HG02970 (cell line): Measurements from ENCODE around the gene FMO2.

Source experiments
- ATAC-seq: cut with Tn5 transposase; IDR thresholded peaks from one replicate; pipeline ENCODE4 v1.9.1; 2021; ENCODE audit warnings: mild to moderate bottlenecking, moderate library complexity, moderate number of reproducible peaks; ENCODE audit not compliant: unreplicated experiment, low FRiP score

The FMO2 gene, protein sequence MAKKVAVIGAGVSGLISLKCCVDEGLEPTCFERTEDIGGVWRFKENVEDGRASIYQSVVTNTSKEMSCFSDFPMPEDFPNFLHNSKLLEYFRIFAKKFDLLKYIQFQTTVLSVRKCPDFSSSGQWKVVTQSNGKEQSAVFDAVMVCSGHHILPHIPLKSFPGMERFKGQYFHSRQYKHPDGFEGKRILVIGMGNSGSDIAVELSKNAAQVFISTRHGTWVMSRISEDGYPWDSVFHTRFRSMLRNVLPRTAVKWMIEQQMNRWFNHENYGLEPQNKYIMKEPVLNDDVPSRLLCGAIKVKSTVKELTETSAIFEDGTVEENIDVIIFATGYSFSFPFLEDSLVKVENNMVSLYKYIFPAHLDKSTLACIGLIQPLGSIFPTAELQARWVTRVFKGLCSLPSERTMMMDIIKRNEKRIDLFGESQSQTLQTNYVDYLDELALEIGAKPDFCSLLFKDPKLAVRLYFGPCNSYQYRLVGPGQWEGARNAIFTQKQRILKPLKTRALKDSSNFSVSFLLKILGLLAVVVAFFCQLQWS

GRCh38 chr1:171185091-171185490 lies at the start of gene FMO2:
Gene FMO2, plus strand, starts transcription at chr1:171185300. Its CDS starts 414 bp downstream, at chr1:171185714.
- no peak for ATAC-seq

DNA sequence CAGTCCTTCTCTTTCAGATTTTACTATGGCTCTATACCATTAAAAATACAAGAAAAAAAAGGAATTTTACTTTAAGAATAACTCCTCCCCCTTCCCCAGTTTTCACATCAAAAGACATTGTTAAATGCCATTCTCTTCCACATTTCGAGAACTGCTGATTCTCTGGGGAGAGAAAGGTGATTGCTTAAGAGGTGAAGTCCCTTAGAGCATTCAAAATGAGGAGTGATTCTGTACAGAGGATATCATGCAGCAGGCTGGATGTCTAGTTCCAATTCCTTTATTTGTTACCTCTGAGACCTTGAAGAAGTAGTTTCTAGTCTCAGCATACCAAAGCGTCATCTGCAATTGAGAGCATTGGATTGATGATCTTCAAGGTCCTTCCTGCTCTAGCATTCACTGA lies 47.5 kb upstream of the FMO2 start:
- no peak for ATAC-seq

GRCh38 chr1:171138980-171139379 lies 46.1 kb upstream of the FMO2 start:
- ATAC-seq = no peak

- ATAC-seq = no peak
These were observed 45.2 kb upstream of the FMO2 start for GRCh38 chr1:171139890-171140289.

DNA sequence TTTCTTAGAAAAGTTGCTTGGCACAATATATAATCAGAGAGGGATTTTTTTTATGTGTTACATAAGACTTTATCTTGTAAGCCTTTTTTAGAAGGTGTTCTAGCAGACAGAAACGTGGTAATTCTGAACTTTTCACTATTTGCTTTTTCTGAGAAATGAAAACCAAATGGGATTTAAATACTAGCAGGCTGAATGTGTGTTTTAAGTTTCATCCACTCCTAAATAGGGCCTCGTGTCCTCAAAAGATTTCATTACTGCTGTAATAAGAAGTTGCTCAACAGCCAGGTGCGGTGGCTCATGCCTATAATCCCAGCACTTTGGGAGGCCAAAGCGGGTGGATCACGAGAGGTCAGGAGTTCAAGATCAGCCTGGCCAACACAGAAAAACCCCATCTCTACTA lies 44.7 kb upstream of the FMO2 start:
- ATAC-seq = no peak

DNA sequence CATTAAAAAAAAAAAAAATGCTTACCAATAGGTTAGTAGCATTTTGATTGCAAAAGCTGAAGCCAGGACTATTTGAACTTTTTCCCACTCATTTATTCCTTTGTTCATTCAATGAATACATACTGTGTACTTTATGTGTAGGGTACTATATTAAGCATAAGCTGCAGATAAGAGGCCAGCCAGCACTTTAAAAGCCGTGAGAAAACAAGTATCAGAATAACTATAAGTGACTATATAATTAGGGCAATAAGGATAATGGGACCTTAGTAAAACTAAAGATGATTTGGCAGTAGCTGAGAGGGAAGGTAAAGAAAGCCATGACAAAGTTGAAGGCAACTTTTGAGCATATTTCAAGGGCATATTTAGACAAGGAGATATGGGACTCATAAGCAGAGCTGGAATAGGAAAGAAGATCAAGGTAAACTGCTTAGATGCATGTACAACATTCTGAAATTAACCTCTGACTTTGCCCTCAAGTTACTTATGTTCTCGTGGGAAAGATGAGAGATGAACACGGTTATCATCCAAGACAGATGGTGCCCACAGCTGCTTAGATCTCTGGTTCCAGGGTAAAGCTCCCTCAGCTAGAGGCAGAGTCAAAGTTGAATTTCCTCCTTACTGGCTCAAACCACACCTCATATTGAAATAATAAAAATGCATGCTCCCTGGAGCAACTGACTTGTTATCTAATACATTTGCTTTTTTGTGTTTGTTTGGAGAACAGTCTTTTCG lies 44.0 kb upstream of the FMO2 start:
- ATAC-seq = no peak

GRCh38 chr1:171141688-171142415 lies 43.2 kb upstream of the FMO2 start:
- ATAC-seq = no peak

DNA sequence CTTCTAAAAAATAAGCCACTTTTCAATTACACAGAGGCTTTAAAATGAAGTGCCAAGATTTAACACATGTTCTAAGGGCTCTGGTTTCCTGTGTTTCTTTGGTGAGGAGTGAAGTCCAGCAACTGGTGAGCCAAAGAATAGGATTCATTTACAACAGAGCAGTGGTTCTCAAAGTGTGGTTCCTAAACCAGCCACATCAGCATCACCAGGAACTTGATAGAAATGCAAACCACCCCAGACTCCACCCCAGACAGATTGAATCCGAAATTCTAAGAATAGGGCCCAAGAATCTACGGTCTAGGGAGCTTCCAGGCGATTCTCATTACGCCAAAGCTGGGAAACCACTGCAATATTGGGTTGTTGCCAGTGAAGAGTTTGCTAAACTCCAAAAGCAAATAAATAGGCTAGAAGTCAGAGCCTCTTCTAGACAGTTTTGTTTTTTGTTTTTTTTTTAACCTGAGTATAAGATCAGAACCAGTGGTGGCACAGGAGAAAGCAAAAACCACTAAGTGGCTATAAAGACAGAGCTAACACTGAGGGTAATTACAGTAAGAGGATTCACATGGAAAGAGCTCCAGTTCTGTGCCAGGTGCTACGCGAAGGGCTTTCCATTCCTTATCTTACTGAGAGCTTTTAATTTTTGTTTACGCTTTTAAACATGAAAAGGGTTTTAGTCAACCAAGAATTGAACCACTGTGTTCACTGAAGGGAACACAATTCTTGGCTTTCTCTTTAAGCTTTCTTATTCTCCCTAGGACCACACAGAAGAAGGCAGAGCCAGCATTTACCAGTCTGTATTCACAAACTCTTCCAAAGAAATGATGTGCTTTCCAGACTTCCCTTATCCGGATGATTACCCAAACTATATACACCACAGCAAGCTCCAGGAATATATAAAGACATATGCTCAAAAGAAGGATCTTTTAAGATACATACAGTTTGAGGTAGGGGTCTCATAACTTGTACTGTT lies 42.4 kb upstream of the FMO2 start:
- no peak for ATAC-seq

- no peak for ATAC-seq
These were observed 34.9 kb upstream of the FMO2 start for GRCh38 chr1:171150156-171150555.

DNA sequence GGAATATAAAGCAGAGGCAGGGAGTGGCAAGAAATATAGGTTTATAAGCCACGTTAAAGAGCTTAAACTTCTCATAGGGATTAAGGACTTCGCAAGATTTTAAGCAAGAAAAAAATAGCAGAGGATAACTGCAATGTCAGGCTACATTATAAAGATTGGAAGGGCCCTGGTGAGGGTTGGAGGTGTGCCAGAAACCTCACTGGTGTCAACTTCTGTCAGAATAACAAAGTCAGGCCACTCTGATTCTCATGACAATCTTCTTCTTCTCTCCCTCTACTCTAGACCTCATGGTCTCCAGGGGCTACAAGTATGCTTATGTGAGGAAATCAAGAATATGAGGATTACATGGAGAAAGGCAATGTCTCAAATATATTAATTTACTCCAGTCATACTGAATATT lies 32.6 kb upstream of the FMO2 start:
- ATAC-seq = no peak

DNA sequence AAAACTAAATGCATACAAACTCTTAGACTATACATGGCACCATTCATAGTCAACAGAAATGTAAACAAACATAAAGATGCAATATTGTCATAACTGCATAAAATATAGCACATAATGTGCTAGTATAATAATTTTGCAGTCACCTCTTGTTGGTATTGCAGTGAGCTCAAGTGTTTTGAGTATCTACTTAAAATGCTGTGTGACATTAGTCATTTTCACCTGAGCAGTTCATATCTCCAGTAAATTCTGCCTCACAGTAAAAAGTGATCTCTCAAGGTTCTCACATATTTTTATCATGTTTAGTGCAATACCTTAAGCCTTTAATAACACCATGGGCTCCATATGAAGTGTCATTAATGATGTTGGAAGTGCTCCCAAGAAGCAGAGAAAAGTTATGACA lies 29.6 kb upstream of the FMO2 start:
- ATAC-seq = no peak

DNA sequence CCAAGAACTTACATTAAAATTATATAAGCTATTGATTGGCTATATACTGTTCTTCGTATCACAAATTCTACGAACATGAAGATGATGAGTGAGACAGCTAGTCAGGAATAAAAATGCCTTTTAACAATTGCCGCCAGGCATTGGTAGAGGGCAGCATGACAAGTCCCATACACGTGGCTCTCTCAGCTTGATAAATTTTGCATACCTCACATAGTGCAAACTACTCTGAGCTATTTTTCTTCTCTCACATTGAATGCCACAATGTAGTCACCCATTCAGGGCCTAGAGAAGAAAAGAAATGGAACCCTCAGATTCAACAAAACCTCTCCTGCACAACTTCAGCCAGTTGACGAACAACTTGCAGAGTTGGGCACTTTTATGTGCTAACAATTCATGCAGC lies 27.0 kb upstream of the FMO2 start:
- ATAC-seq = no peak

DNA sequence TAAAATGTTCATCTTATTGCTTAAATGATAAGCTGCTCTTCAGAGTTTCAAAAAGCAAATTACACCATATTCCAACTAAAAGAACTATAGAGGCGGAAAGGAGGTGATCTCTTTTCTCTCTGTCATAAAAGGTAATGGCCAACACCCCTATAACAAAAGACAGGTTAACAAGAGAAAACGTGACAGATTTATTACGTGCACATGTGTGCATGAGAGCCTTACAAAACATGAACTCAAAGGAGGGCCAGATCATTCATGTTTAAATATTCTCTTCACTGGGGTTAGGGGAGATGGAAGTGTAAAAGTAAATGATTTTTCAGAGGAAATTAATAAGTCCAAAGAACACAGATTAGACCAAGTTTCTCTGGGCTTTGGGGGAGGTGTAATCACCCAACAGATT lies 26.5 kb upstream of the FMO2 start:
- no peak for ATAC-seq

GRCh38 chr1:171159148-171159547 lies 26.0 kb upstream of the FMO2 start:
- no peak for ATAC-seq

GRCh38 chr1:171160211-171160610 lies 24.9 kb upstream of the FMO2 start:
- ATAC-seq = no peak

DNA sequence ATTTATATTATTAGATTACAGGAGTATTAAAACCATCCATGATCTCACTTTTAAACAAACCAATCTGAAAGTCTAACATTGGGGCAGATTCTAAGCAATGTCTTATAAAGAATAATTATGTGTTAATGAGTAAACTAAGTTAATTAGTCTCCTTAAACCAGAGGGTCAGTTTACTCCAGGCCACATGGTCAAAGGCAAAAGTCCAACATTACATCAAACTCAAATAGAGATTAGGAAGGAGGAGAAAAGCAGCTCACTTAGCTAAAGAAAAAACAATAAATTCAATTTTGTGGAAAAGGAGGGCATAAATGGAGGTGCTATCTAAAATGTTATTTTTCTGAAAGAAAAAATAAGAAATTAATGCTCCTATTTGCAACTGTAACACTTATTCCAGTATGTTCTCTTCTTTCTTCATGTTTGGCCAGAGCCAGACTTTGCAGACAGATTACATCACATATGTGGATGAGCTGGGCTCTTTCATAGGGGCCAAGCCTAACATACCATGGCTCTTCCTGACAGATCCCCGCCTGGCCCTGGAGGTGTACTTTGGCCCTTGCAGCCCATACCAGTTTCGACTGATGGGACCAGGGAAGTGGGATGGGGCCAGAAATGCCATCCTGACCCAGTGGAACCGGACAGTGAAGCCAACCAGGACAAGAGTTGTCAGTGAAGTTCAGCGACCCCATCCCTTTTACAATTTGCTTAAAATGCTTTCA lies 24.3 kb upstream of the FMO2 start:
- ATAC-seq = no peak

DNA sequence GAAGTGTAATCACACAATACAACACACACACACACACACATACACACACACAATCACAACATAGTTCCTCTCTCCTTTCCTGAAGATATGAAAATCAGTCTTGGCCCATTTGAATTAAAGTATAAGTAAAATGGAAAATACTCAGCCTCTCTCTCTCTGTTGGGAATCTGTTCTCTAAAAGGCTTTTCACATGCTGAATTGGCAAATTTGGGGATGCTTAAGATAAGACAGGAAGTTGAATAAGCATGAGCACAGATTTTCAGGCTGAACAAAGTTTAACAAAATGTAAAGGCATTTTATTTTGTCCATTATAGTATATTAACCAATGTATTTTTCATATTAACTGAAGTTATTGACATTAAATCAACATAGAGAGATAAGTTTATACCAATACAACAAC lies 23.7 kb upstream of the FMO2 start:
- ATAC-seq = no peak

- no peak for ATAC-seq
These were observed 18.7 kb upstream of the FMO2 start for GRCh38 chr1:171166361-171166760.

- no peak for ATAC-seq
These were observed 17.3 kb upstream of the FMO2 start for GRCh38 chr1:171167785-171168184.
